ENCODE data around the gene B3GNT7.

The B3GNT7 gene

GRCh38 chr2:231372326-231372725 is 23.2 kb upstream of the B3GNT7 start:
- Histone ChIP-seq H3K9me2 (replicated peaks; ENCODE audit: insufficient read depth, low read length) (no peaks in the 10 kb centered on the region), H3K36me3 (ENCODE audit: low read length) (no peaks in the 10 kb centered on the region), H3K9ac (ENCODE audit: low read length) (no peak overlapping the region), H3K79me2 (ENCODE audit: insufficient read depth, low read length) (no peaks in the 10 kb centered on the region), H3K4me3 (ENCODE audit: insufficient read depth, low read length, poor library complexity, severe bottlenecking) (no peak overlapping the region), H3K27ac (ENCODE audit: low read depth, low read length) (no peak overlapping the region), H3K4me2 (ENCODE audit: low read depth, low read length, poor library complexity, severe bottlenecking) (no peak overlapping the region), H3K27me3 (ENCODE audit: low read length) (no peaks in the 10 kb centered on the region), H4K20me1 (ENCODE audit: low read depth, low read length) (no peaks in the 10 kb centered on the region), H2AFZ (ENCODE audit: low read depth, low read length, severe bottlenecking) (no peak overlapping the region), H3K9me3 (ENCODE audit: insufficient read depth, low read length) (no peaks in the 10 kb centered on the region), H3F3A (ENCODE audit: insufficient read depth) (no peaks in the 10 kb centered on the region)
- TF ChIP-seq CTCF (IDR thresholded peaks at IDR 0.05; ENCODE audit: insufficient read depth, low read length, poor library complexity, severe bottlenecking) (no peak), EZH2phosphoT487 (conservative IDR thresholded peaks at IDR 0.05; ENCODE audit: low read length) (no peak)

GRCh38 chr2:231373184-231373583 is 22.3 kb upstream of the B3GNT7 start:
- Histone ChIP-seq H3K9me2 (replicated peaks; ENCODE audit: insufficient read depth, low read length) (no peaks in the 10 kb centered on the region), H3K9me3 (ENCODE audit: insufficient read depth, low read length) (no peaks in the 10 kb centered on the region), H3K27me3 (ENCODE audit: low read length) (no peaks in the 10 kb centered on the region), H3F3A (ENCODE audit: insufficient read depth) (no peaks in the 10 kb centered on the region), H4K20me1 (ENCODE audit: low read depth, low read length) (no peaks in the 10 kb centered on the region), H3K27ac (ENCODE audit: low read depth, low read length) (no peak overlapping the region), H3K79me2 (ENCODE audit: insufficient read depth, low read length) (no peaks in the 10 kb centered on the region), H3K9ac (ENCODE audit: low read length) (no peak overlapping the region), H3K4me3 (ENCODE audit: insufficient read depth, low read length, poor library complexity, severe bottlenecking) (no peak overlapping the region), H3K4me2 (ENCODE audit: low read depth, low read length, poor library complexity, severe bottlenecking) (no peak overlapping the region), H3K36me3 (ENCODE audit: low read length) (no peaks in the 10 kb centered on the region), H2AFZ (ENCODE audit: low read depth, low read length, severe bottlenecking) (no peak overlapping the region)
- no peak for TF ChIP-seq EZH2phosphoT487 (conservative IDR thresholded peaks at IDR 0.05; ENCODE audit: low read length)
- no peak for TF ChIP-seq CTCF (IDR thresholded peaks at IDR 0.05; ENCODE audit: insufficient read depth, low read length, poor library complexity, severe bottlenecking)

GRCh38 chr2:231373786-231374349 is 21.6 kb upstream of the B3GNT7 start:
- H3K27me3 ChIP-seq (ENCODE audit: low read length) = no peaks in the 10 kb centered on the region
- no peak overlapping the region for H3K4me2 ChIP-seq (ENCODE audit: low read depth, low read length, poor library complexity, severe bottlenecking)
- no peak overlapping the region for H2AFZ ChIP-seq (ENCODE audit: low read depth, low read length, severe bottlenecking)
- no peaks in the 10 kb centered on the region for H3K36me3 ChIP-seq (ENCODE audit: low read length)
- no peaks in the 10 kb centered on the region for H3F3A ChIP-seq (ENCODE audit: insufficient read depth)
- no peaks in the 10 kb centered on the region for H4K20me1 ChIP-seq (ENCODE audit: low read depth, low read length)
- no peaks in the 10 kb centered on the region for H3K9me3 ChIP-seq (ENCODE audit: insufficient read depth, low read length)
- no peaks in the 10 kb centered on the region for H3K79me2 ChIP-seq (ENCODE audit: insufficient read depth, low read length)
- H3K4me3 ChIP-seq (ENCODE audit: insufficient read depth, low read length, poor library complexity, severe bottlenecking) = no peak overlapping the region
- H3K27ac ChIP-seq (ENCODE audit: low read depth, low read length) = no peak overlapping the region
- no peak for TF ChIP-seq EZH2phosphoT487 (conservative IDR thresholded peaks at IDR 0.05; ENCODE audit: low read length)
- no peak for TF ChIP-seq CTCF (IDR thresholded peaks at IDR 0.05; ENCODE audit: insufficient read depth, low read length, poor library complexity, severe bottlenecking)
- H3K9me2 ChIP-seq (replicated peaks; ENCODE audit: insufficient read depth, low read length) = no peaks in the 10 kb centered on the region
- no peak overlapping the region for H3K9ac ChIP-seq (ENCODE audit: low read length)
